MG63 (cell line): ENCODE measurements around the gene ATP5PO. TPM values are rescaled to one million over a fixed set of nuclear protein-coding genes. Genes with fewer than 3 reads are reported as not detected.
"Not testable (repeated sequence)": the region's sequence is repeated elsewhere in the genome, so short reads cannot be mapped to it uniquely, and the experiment has no call there.

ENCODE experiments used
- DNase-seq: peaks from one replicate; pipeline ENCODE4 v3.0.0-alpha.2; 2020
- H3K27me3 ChIP-seq: fragments of 250-450 bp; sonication (Bioruptor Pico); 2 replicates; pipeline ENCODE4 v1.5.1; 2020; ENCODE audit warnings: mild to moderate bottlenecking, moderate library complexity
- H3K36me3 ChIP-seq: fragments of 250-450 bp; sonication (Bioruptor Pico); 2 replicates; pipeline ENCODE4 v1.5.1; 2020; ENCODE audit warnings: mild to moderate bottlenecking, moderate library complexity
- H3K4me3 ChIP-seq: fragments of 250-450 bp; sonication (Bioruptor Pico); 2 replicates; pipeline ENCODE4 v1.5.1; 2020; ENCODE audit warnings: mild to moderate bottlenecking, moderate library complexity
- H3K9me3 ChIP-seq: fragments of 250-450 bp; sonication (Bioruptor Pico); 2 replicates; pipeline ENCODE4 v1.5.1; 2020; ENCODE audit warnings: mild to moderate bottlenecking, moderate library complexity
- total RNA-seq: library from RNA; depleted of rRNA; stranded (reverse); fragments of >200 nt; shearing (Covaris generic); gene quantifications from 2 replicates; pipeline ENCODE4 v1.2.3, GENCODE V29; 2014; ENCODE audit warnings: low replicate concordance

The ATP5PO gene
- total RNA-seq, 1 experiment from 2014 or later, result 210 TPM

GRCh38 chr21:33945652-33946270 lies 30.2 kb upstream of the ATP5PO start:
- Histone ChIP-seq H3K9me3 (no peaks in the 10 kb centered on the region), H3K27me3 (no peaks in the 10 kb centered on the region), H3K4me3 (no peak overlapping the region), H3K36me3 (no peaks in the 10 kb centered on the region)
- no peak for DNase-seq

GRCh38 chr21:33944185-33944763 lies 28.7 kb upstream of the ATP5PO start:
- Histone ChIP-seq H3K36me3 (no peaks in the 10 kb centered on the region), H3K9me3 (no peaks in the 10 kb centered on the region), H3K4me3 (no peak overlapping the region), H3K27me3 (no peaks in the 10 kb centered on the region)
- no peak for DNase-seq

GRCh38 chr21:33943293-33943692 lies 27.7 kb upstream of the ATP5PO start:
- Histone ChIP-seq H3K9me3 (no peaks in the 10 kb centered on the region), H3K4me3 (no peak overlapping the region), H3K27me3 (no peaks in the 10 kb centered on the region), H3K36me3 (no peaks in the 10 kb centered on the region)
- no peak for DNase-seq

GRCh38 chr21:33942426-33942825 lies 26.8 kb upstream of the ATP5PO start:
- Histone ChIP-seq H3K36me3 (no peaks in the 10 kb centered on the region), H3K27me3 (no peaks in the 10 kb centered on the region), H3K9me3 (no peaks in the 10 kb centered on the region), H3K4me3 (no peak overlapping the region)
- DNase-seq, result no peak

GRCh38 chr21:33940881-33941245 lies 25.3 kb upstream of the ATP5PO start:
- no peak overlapping the region for H3K4me3 ChIP-seq
- H3K27me3 ChIP-seq, result no peaks in the 10 kb centered on the region
- no peak for DNase-seq
- no peaks in the 10 kb centered on the region for H3K9me3 ChIP-seq
- H3K36me3 ChIP-seq, result no peaks in the 10 kb centered on the region

- no peak for DNase-seq
- Histone ChIP-seq H3K4me3 (no peak overlapping the region), H3K9me3 (no peaks in the 10 kb centered on the region), H3K27me3 (no peaks in the 10 kb centered on the region), H3K36me3 (no peaks in the 10 kb centered on the region)
Observed at GRCh38 chr21:33940164-33940880, 24.7 kb upstream of the ATP5PO start.

GRCh38 chr21:33939226-33939625 lies 23.6 kb upstream of the ATP5PO start:
- no peaks in the 10 kb centered on the region for H3K36me3 ChIP-seq
- H3K27me3 ChIP-seq, result no peaks in the 10 kb centered on the region
- H3K4me3 ChIP-seq, result no peak overlapping the region
- DNase-seq, result no peak
- no peaks in the 10 kb centered on the region for H3K9me3 ChIP-seq

GRCh38 chr21:33938381-33938780 lies 22.8 kb upstream of the ATP5PO start:
- DNase-seq, result no peak
- Histone ChIP-seq H3K9me3 (no peaks in the 10 kb centered on the region), H3K4me3 (no peak overlapping the region), H3K27me3 (no peaks in the 10 kb centered on the region), H3K36me3 (no peaks in the 10 kb centered on the region)

- DNase-seq, result no peak
- Histone ChIP-seq H3K4me3 (no peak overlapping the region), H3K9me3 (no peaks in the 10 kb centered on the region)
Observed at GRCh38 chr21:33937931-33938339, 22.3 kb upstream of the ATP5PO start.

GRCh38 chr21:33937146-33937545 lies 21.5 kb upstream of the ATP5PO start:
- H3K27me3 ChIP-seq, result no peaks in the 10 kb centered on the region
- DNase-seq, result no peak
- no peaks in the 10 kb centered on the region for H3K9me3 ChIP-seq
- H3K4me3 ChIP-seq, result no peak overlapping the region
- no peaks in the 10 kb centered on the region for H3K36me3 ChIP-seq

More at GRCh38 chr21:33937931-33938339, 22.3 kb upstream of the ATP5PO start:
- H3K27me3 ChIP-seq, result no peaks in the 10 kb centered on the region
- H3K36me3 ChIP-seq, result no peaks in the 10 kb centered on the region

GRCh38 chr21:33936301-33937038 lies 20.9 kb upstream of the ATP5PO start:
- Histone ChIP-seq H3K27me3 (no peaks in the 10 kb centered on the region), H3K4me3 (no peak overlapping the region), H3K36me3 (no peaks in the 10 kb centered on the region), H3K9me3 (no peaks in the 10 kb centered on the region)
- DNase-seq, result no peak

- Histone ChIP-seq H3K9me3 (no peaks in the 10 kb centered on the region), H3K27me3 (no peaks in the 10 kb centered on the region), H3K4me3 (no peak overlapping the region), H3K36me3 (no peaks in the 10 kb centered on the region)
- no peak for DNase-seq
Observed at GRCh38 chr21:33932731-33933130, 17.1 kb upstream of the ATP5PO start.

- no peaks in the 10 kb centered on the region for H3K36me3 ChIP-seq
- DNase-seq, result no peak
- H3K4me3 ChIP-seq, result peak overlapping the region; percentile 25
- no peaks in the 10 kb centered on the region for H3K27me3 ChIP-seq
- H3K9me3 ChIP-seq, result no peaks in the 10 kb centered on the region
Observed at GRCh38 chr21:33931799-33932390, 16.3 kb upstream of the ATP5PO start.

GRCh38 chr21:33931052-33931798 lies 15.6 kb upstream of the ATP5PO start:
- not testable (repeated sequence) for H3K27me3 ChIP-seq, H3K36me3 ChIP-seq, DNase-seq, H3K9me3 ChIP-seq
- H3K4me3 ChIP-seq, result peak overlapping the region; percentile 25; the same call in 1 of the 2 replicates

GRCh38 chr21:33926248-33926647 lies 10.6 kb upstream of the ATP5PO start:
- not testable (repeated sequence) for H3K27me3 ChIP-seq, DNase-seq, H3K9me3 ChIP-seq, H3K4me3 ChIP-seq, H3K36me3 ChIP-seq

GRCh38 chr21:33924766-33925100 lies 9.1 kb upstream of the ATP5PO start:
- no peak overlapping the region for H3K4me3 ChIP-seq
- no peaks in the 10 kb centered on the region for H3K36me3 ChIP-seq
- H3K9me3 ChIP-seq, result no peaks in the 10 kb centered on the region; the same call in 1 of the 2 replicates
- DNase-seq, result peak; percentile 12
- no peaks in the 10 kb centered on the region for H3K27me3 ChIP-seq
